Endothelial cell of umbilical vein (primary cell): Measurements from ENCODE around the gene OR12D1.

Experiments
- EZH2 ChIP-seq: IDR thresholded peaks from 2 replicates; pipeline ENCODE4 v1.6.1; 2012; ENCODE audit warnings: borderline replicate concordance, low read depth, mild to moderate bottlenecking, moderate library complexity, low read length, inconsistent platforms; ENCODE audit not compliant: severe bottlenecking
- GATA2 ChIP-seq: IDR thresholded peaks from 2 replicates; pipeline ENCODE4 v1.7.0; 2011; ENCODE audit warnings: low read depth, mild to moderate bottlenecking, moderate library complexity, mixed read lengths, low read length; ENCODE audit not compliant: insufficient read length, insufficient read depth
- JUN ChIP-seq: IDR thresholded peaks from 2 replicates; pipeline ENCODE4 v1.6.1; 2011; ENCODE audit warnings: borderline replicate concordance, low read depth; ENCODE audit not compliant: insufficient read length, insufficient read depth
- MYC ChIP-seq: IDR thresholded peaks from one replicate; pipeline ENCODE4 v1.6.1; 2011; ENCODE audit warnings: mild to moderate bottlenecking, low read depth, low read length
- POLR2A ChIP-seq: IDR thresholded peaks from 2 replicates; pipeline ENCODE4 v1.6.1; 2012; ENCODE audit warnings: low read depth, mild to moderate bottlenecking, control low read depth, low read length
- POLR2AphosphoS5 ChIP-seq: IDR thresholded peaks from 2 replicates; pipeline ENCODE4 v1.6.1; 2012; ENCODE audit warnings: low read depth, mild to moderate bottlenecking, control low read depth, low read length, moderate library complexity; ENCODE audit not compliant: insufficient read depth
- TF ChIP-seq, protein P1 (sequence below), 2 donors: IDR thresholded peaks; 1 replicate in 1 of 2; 2 replicates in 1 of 2; pipeline ENCODE4 v1.5.1; 2011; ENCODE audit warnings: low read length in 2 of 2, mild to moderate bottlenecking in 2 of 2, moderate library complexity in 2 of 2, control low read depth in 1 of 2, inconsistent platforms in 1 of 2, low read depth in 1 of 2; ENCODE audit not compliant: insufficient read depth in 1 of 2; ENCODE audit errors: extremely low read depth in 1 of 2
- TF ChIP-seq, protein P2 (sequence below): IDR thresholded peaks from 2 replicates; pipeline ENCODE4 v1.6.1; 2011; ENCODE audit not compliant: insufficient read depth, insufficient read length

DNA sequence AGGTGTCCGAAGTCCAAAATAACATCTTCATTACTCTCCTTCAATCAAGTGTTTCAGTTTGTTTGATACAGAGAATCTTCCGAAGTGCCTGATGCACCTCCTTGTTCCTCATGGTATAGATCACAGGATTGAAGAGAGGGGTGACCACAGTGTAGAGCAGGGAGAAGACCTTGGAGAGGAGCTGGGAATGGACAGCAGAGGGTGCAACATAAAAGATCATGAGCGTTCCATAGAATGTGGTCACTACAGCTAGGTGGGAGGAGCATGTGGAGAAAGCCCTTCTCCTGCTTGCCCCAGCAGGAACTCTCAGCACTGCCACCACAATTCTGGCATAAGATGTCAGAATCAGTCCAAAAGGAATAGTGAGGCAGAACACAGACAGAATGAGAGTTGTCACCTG, 11.9 kb downstream of the OR12D1 start:
- TF ChIP-seq, protein P1, sequence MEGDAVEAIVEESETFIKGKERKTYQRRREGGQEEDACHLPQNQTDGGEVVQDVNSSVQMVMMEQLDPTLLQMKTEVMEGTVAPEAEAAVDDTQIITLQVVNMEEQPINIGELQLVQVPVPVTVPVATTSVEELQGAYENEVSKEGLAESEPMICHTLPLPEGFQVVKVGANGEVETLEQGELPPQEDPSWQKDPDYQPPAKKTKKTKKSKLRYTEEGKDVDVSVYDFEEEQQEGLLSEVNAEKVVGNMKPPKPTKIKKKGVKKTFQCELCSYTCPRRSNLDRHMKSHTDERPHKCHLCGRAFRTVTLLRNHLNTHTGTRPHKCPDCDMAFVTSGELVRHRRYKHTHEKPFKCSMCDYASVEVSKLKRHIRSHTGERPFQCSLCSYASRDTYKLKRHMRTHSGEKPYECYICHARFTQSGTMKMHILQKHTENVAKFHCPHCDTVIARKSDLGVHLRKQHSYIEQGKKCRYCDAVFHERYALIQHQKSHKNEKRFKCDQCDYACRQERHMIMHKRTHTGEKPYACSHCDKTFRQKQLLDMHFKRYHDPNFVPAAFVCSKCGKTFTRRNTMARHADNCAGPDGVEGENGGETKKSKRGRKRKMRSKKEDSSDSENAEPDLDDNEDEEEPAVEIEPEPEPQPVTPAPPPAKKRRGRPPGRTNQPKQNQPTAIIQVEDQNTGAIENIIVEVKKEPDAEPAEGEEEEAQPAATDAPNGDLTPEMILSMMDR (IDR thresholded peaks at IDR 0.05; ENCODE audit: extremely low read depth in 1 of 2, insufficient read depth in 1 of 2, low read depth in 1 of 2, low read length in 2 of 2): no peak
- TF ChIP-seq POLR2AphosphoS5 (no peak), EZH2 (no peak), JUN (no peak), POLR2A (no peak), GATA2 (no peak), MYC (no peak)
- TF ChIP-seq, protein P2, sequence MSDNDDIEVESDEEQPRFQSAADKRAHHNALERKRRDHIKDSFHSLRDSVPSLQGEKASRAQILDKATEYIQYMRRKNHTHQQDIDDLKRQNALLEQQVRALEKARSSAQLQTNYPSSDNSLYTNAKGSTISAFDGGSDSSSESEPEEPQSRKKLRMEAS: no peak
